Body of pancreas (tissue), 4 donors: ENCODE results near the gene TCEA2. TPM values are rescaled to one million over a fixed set of nuclear protein-coding genes. Genes with fewer than 3 reads are reported as not detected.
A peak's percentile ranks its signal among the peaks of the same experiment; 100 is the strongest.

Source experiments
- ATAC-seq: fragments of 150-250 bp; one replicate; pipeline ENCODE4 v1.9.1; 2016
- DNase-seq, 4 donors: peaks; one replicate each; pipeline ENCODE4 v3.0.0-alpha.2; 2019
- H3K27ac ChIP-seq, 4 donors: fragments of 200-600 bp; sonication (generic); 1 replicate in 3 of 4; 2 replicates in 1 of 4; pipeline versions ENCODE4 v1.5.1 to v1.6.1; 2016 to 2019; ENCODE audit warnings: mild to moderate bottlenecking in 1 of 4, mixed read lengths in 1 of 4, moderate library complexity in 1 of 4
- H3K27me3 ChIP-seq, 2 donors: fragments of 200-600 bp; sonication (generic); one replicate each; pipeline ENCODE4 v1.6.0; 2016; ENCODE audit warnings: mild to moderate bottlenecking in 1 of 2
- H3K36me3 ChIP-seq, 2 donors: fragments of 200-600 bp; sonication (generic); replicated peaks in 1 of 2; 2 replicates each; pipeline ENCODE4 v1.5.1; 2016; ENCODE audit warnings: low read depth in 2 of 2; ENCODE audit not compliant: insufficient read depth in 1 of 2
- H3K4me1 ChIP-seq: fragments of 200-600 bp; sonication (generic); one replicate; pipeline ENCODE4 v1.6.0; 2016
- H3K4me3 ChIP-seq, 2 donors: fragments of 200-600 bp; sonication (generic); 1 replicate in 1 of 2; 2 replicates in 1 of 2; pipeline ENCODE4 v1.5.1; 2016 to 2019
- H3K9me3 ChIP-seq, 3 donors: fragments of 200-600 bp; sonication (generic); 1 replicate in 2 of 3; 2 replicates in 1 of 3; pipeline ENCODE4 v1.5.1; 2016
- CTCF ChIP-seq, 7 experiments: fragments of 450-650 bp in 4 of 7; fragments of 200-600 bp in 3 of 7; sonication (generic) in 3 of 7; IDR thresholded peaks; one replicate each; pipeline ENCODE4 v1.5.1; 2016 to 2019; ENCODE audit warnings: antibody characterized with exemption in 7 of 7
- POLR2A ChIP-seq, 3 donors: fragments of 450-650 bp; IDR thresholded peaks; one replicate each; pipeline ENCODE4 v1.6.1; 2016; ENCODE audit warnings: antibody characterized with exemption in 3 of 3, mild to moderate bottlenecking in 2 of 3
- WGBS, 2 donors: methylation state at CpG; one replicate each; pipeline ENCODE4 v1.1.5; 2017; 5-methylcytosine and 5-hydroxymethylcytosine counted together
- intact Hi-C: fragments of 100-400 bp; cut with DNase I; formaldehyde crosslinking; loops from one replicate; pipeline ENCODE4 v1.15.1; 2023
- total RNA-seq, 2 donors: library from RNA; depleted of rRNA; stranded (reverse); fragments of >200 nt; gene quantifications; one replicate each; pipeline ENCODE4 v1.1.0, GENCODE V29; 2016

Gene TCEA2
- total RNA-seq, 2 donors from 2014 or later: 16.6 to 17.5 TPM

DNA sequence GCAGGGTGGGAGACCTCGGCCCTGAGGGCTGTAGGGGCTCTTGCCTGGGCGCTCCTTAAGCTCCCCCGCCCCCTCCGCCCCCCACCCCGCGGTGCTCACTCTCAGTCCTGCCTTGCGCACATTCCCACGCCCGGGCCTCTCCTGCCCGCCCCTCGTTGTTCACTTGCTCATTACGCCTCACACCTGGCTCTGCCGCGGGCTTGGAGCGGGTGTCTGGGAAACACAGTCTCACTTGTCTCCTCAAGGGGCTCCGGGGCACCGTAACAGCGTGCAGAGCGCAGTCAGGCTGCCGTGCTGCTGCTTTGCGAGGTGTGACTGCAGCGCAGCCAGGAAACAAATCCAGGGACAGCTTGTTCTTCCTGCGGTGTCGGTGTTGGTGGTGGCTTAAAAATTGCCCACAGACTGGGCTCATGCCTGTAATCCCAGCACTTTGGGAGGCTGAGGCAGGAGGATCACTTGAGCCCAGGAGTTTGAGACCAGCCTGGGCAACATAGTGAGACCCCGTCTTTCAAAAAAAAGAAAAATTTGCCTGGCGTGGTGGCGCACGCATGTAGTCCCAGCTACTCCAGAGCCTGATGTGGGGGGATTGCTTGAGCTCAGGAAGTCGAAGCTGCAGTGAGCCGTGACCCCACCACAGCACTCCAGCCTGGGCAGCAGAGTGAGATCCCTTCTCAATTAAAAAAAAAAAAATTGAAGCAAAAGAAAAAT is 39.8 kb downstream of the TCEA2 start:
- peak in 2 of 4 donors; percentile 22 to 29 for DNase-seq
- Histone ChIP-seq H3K36me3 (no peaks in the 10 kb centered on the region), H3K9me3 (no peaks in the 10 kb centered on the region), H3K4me3 (no peak overlapping the region), H3K4me1 (peaks cover 12% of the 10 kb centered on the region), H3K27me3 (peaks cover 0 to 6% of the 10 kb centered on the region in 2 donors), H3K27ac (no peak overlapping the region)
- intact Hi-C loops: no loop called here
- no peak for TF ChIP-seq POLR2A (IDR thresholded peaks at IDR 0.05)
- no peak for TF ChIP-seq CTCF (IDR thresholded peaks at IDR 0.05)
- WGBS, 2 donors: 19 to 76% methylated on average over 4 to 30 of the region's 30 CpGs
- ATAC-seq: peak; percentile 17

DNA sequence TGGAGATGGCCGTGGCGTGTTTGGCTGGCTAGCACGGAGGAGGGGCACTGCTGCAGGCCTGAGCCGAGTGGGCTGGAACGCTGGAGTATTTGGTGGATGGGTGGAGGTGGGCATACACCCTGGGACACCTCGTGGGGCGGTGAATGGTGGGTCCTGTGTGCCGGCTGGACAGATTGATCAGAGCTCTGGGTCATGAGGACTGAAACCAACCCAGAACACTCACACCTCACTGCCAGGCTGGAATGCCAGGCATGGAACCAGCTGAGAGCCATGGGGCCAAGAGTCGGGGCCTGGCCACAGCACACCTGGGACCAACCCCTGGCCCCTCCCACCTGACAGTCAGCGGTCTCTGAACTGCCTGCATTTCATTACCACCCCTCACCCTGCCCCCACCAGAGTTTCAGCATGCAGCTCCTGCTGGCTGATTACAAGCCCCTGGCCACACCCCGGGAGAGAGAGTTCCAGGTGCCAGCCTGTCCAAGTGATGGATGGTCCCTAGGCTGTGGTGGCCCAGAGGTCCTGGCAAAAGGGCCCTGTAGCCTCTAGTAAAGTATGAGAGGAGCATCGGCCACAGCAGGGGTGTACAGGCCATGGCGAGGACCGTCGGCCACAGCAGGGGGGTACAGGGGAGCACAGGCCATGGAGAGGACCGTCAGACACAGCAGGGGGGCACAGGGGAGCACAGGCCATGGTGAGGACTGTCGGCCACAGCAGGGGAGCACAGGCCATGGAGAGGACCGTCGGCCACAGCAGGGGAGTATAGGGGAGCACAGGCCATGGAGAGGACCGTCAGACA is 41.1 kb downstream of the TCEA2 start:
- H3K27ac ChIP-seq: no peak overlapping the region
- TF ChIP-seq POLR2A (IDR thresholded peaks at IDR 0.05) (no peak), CTCF (IDR thresholded peaks at IDR 0.05) (no peak)
- H3K36me3 ChIP-seq: no peaks in the 10 kb centered on the region
- H3K4me1 ChIP-seq: peaks cover 12% of the 10 kb centered on the region
- intact Hi-C loops: no loop called here
- 54% methylated on average over 16 to 20 of the region's 20 CpGs for WGBS, 2 donors
- no peak overlapping the region for H3K4me3 ChIP-seq
- no peaks in the 10 kb centered on the region for H3K9me3 ChIP-seq
- DNase-seq: peak in 1 of 4 donors; percentile 2
- H3K27me3 ChIP-seq: peaks cover 0 to 6% of the 10 kb centered on the region in 2 donors
- ATAC-seq: no peak

GRCh38 chr20:64104667-64105451 is 41.9 kb downstream of the TCEA2 start:
- Histone ChIP-seq H3K4me1 (peaks cover 12% of the 10 kb centered on the region), H3K27me3 (peaks cover 0 to 6% of the 10 kb centered on the region in 2 donors), H3K9me3 (no peaks in the 10 kb centered on the region), H3K36me3 (no peaks in the 10 kb centered on the region), H3K27ac (no peak overlapping the region), H3K4me3 (no peak overlapping the region)
- WGBS, 2 donors: 60 to 73% methylated on average over 1 to 22 of the region's 25 CpGs
- TF ChIP-seq POLR2A (IDR thresholded peaks at IDR 0.05) (no peak), CTCF (IDR thresholded peaks at IDR 0.05) (no peak)
- intact Hi-C loops: no loop called here
- DNase-seq: peak in 2 of 4 donors; percentile 3 to 8
- no peak for ATAC-seq

- DNase-seq (peak in 1 of 4 donors; percentile 3), ATAC-seq (no peak)
- intact Hi-C loops: no loop called here
- peaks cover 12% of the 10 kb centered on the region for H3K4me1 ChIP-seq
- H3K27ac ChIP-seq: no peak overlapping the region
- no peaks in the 10 kb centered on the region for H3K9me3 ChIP-seq
- H3K27me3 ChIP-seq: peaks cover 0 to 6% of the 10 kb centered on the region in 2 donors
- 78 to 83% methylated on average over 17 to 39 of the region's 39 CpGs for WGBS, 2 donors
- no peak overlapping the region for H3K4me3 ChIP-seq
- H3K36me3 ChIP-seq: no peaks in the 10 kb centered on the region
- TF ChIP-seq CTCF (IDR thresholded peaks at IDR 0.05) (no peak), POLR2A (IDR thresholded peaks at IDR 0.05) (no peak)
Measured at GRCh38 chr20:64105846-64106434, 42.9 kb downstream of the TCEA2 start.
